WTC11 (cell line): ENCODE results near the gene FBN3. TPM values are rescaled to one million over a fixed set of nuclear protein-coding genes. Genes with fewer than 3 reads are reported as not detected.
A peak's percentile ranks its signal among the peaks of the same experiment; 100 is the strongest.
"Not testable (repeated sequence)": the region's sequence is repeated elsewhere in the genome, so short reads cannot be mapped to it uniquely, and the experiment has no call there.

Experiments
- ATAC-seq: fragments of 200-7000 bp; cut with Tn5 transposase; 2 replicates; pipeline ENCODE4 v1.10.0; 2021; ENCODE audit warnings: mild to moderate bottlenecking, moderate library complexity
- CTCF ChIA-PET: fragments of 300-600 bp; sonication (Branson Sonifier 250); formaldehyde crosslinking; loops from one replicate; lab custom pipeline; 2021; ENCODE audit warnings: antibody characterized with exemption; lab: Charles Lee
- POLR2A ChIA-PET: fragments of 350-600 bp; sonication (Branson Sonifier 250); formaldehyde crosslinking; loops from one replicate; lab custom pipeline; 2021; ENCODE audit warnings: antibody characterized with exemption; lab: Charles Lee
- DNase-seq: peaks from one replicate; pipeline ENCODE4 v3.0.0; 2021; ENCODE audit warnings: low spot score
- H3K27ac Mint-ChIP-seq: 2 replicates; pipeline ENCODE4 v1.8.0; 2021; ENCODE audit warnings: mixed read lengths
- H3K27me3 Mint-ChIP-seq: 2 replicates; pipeline ENCODE4 v1.8.0; 2021; ENCODE audit warnings: low read depth, mild to moderate bottlenecking, moderate library complexity, mixed read lengths
- H3K36me3 Mint-ChIP-seq: 2 replicates; pipeline ENCODE4 v1.8.0; 2021; ENCODE audit warnings: mixed read lengths
- H3K4me1 Mint-ChIP-seq: 2 replicates; pipeline ENCODE4 v1.8.0; 2022; ENCODE audit warnings: mixed read lengths
- H3K4me3 Mint-ChIP-seq: 2 replicates; pipeline ENCODE4 v1.8.0; 2021; ENCODE audit warnings: mild to moderate bottlenecking, moderate library complexity, mixed read lengths
- H3K9me3 Mint-ChIP-seq: 2 replicates; pipeline ENCODE4 v1.8.0; 2021; ENCODE audit warnings: mixed read lengths
- GABPB1 ChIP-seq: sonication (generic); formaldehyde crosslinking; IDR thresholded peaks from 2 replicates; pipeline ENCODE4 v1.8.1; 2023; ENCODE audit warnings: mild to moderate bottlenecking, missing genetic modification reagents
- GRHL2 ChIP-seq: fragments of 250-450 bp; sonication (Bioruptor Pico); IDR thresholded peaks from 2 replicates; pipeline ENCODE4 v1.8.0; 2022; ENCODE audit warnings: mild to moderate bottlenecking, moderate library complexity; ENCODE audit not compliant: insufficient replicate concordance, severe bottlenecking
- HMGA2 ChIP-seq: fragments of 250-450 bp; sonication (Bioruptor Pico); IDR thresholded peaks from 2 replicates; pipeline ENCODE4 v1.4.0; 2021; ENCODE audit warnings: mild to moderate bottlenecking, moderate library complexity
- KAT7 ChIP-seq: sonication (generic); formaldehyde crosslinking; IDR thresholded peaks from 2 replicates; pipeline ENCODE4 v1.8.1; 2023; ENCODE audit warnings: missing genetic modification reagents, mild to moderate bottlenecking, borderline replicate concordance
- NFE2L1 ChIP-seq: sonication (generic); formaldehyde crosslinking; IDR thresholded peaks from 2 replicates; pipeline ENCODE4 v1.8.1; 2023; ENCODE audit warnings: missing genetic modification reagents
- NR2C2 ChIP-seq: sonication (generic); formaldehyde crosslinking; IDR thresholded peaks from 2 replicates; pipeline ENCODE4 v1.8.0; 2022; ENCODE audit warnings: mild to moderate bottlenecking, missing genetic modification reagents
- OVOL2 ChIP-seq: fragments of 250-450 bp; sonication (Bioruptor Pico); IDR thresholded peaks from 2 replicates; pipeline ENCODE4 v1.9.0; 2021; ENCODE audit warnings: mild to moderate bottlenecking, borderline replicate concordance
- PRRX2 ChIP-seq: fragments of 250-450 bp; sonication (Bioruptor Pico); IDR thresholded peaks from 2 replicates; pipeline ENCODE4 v1.8.0; 2021; ENCODE audit warnings: mild to moderate bottlenecking
- RORB ChIP-seq: fragments of 250-450 bp; sonication (Bioruptor Pico); IDR thresholded peaks from 2 replicates; pipeline ENCODE4 v1.9.0; 2021; ENCODE audit warnings: mild to moderate bottlenecking
- SP1 ChIP-seq: sonication (generic); formaldehyde crosslinking; conservative IDR thresholded peaks from 2 replicates; pipeline ENCODE4 v1.8.1; 2022; ENCODE audit warnings: missing genetic modification reagents
- TEAD4 ChIP-seq: sonication (generic); formaldehyde crosslinking; IDR thresholded peaks from 2 replicates; pipeline ENCODE4 v1.8.0; 2022; ENCODE audit warnings: mild to moderate bottlenecking, missing genetic modification reagents
- ZNF317 ChIP-seq: sonication (generic); formaldehyde crosslinking; IDR thresholded peaks from 2 replicates; pipeline ENCODE4 v1.8.1; 2023; ENCODE audit warnings: low read depth, mild to moderate bottlenecking, moderate library complexity, missing genetic modification reagents, borderline replicate concordance
- ZNF423 ChIP-seq: fragments of 250-450 bp; sonication (Bioruptor Pico); IDR thresholded peaks from 2 replicates; pipeline ENCODE4 v2.1.2; 2022; ENCODE audit warnings: mild to moderate bottlenecking, moderate library complexity
- total RNA-seq: library from RNA; stranded (reverse); gene quantifications from 3 replicates; pipeline ENCODE4 v1.2.3, GENCODE V29; 2021
- TF ChIP-seq, protein P1 (sequence below): sonication (generic); formaldehyde crosslinking; IDR thresholded peaks from 2 replicates; pipeline ENCODE4 v1.8.1; 2022; ENCODE audit warnings: missing genetic modification reagents, borderline replicate concordance
- TF ChIP-seq, protein P2 (sequence below): sonication (generic); formaldehyde crosslinking; IDR thresholded peaks from 2 replicates; pipeline ENCODE4 v1.8.0; 2023; ENCODE audit warnings: mild to moderate bottlenecking, missing genetic modification reagents
- TF ChIP-seq, protein P3 (sequence below): sonication (generic); formaldehyde crosslinking; IDR thresholded peaks from 2 replicates; pipeline ENCODE4 v1.8.1; 2022; ENCODE audit warnings: low read depth, mild to moderate bottlenecking, moderate library complexity, missing genetic modification reagents, borderline replicate concordance
- TF ChIP-seq, protein P4 (sequence below): fragments of 250-450 bp; sonication (Bioruptor Pico); IDR thresholded peaks from 2 replicates; pipeline ENCODE4 v1.9.0; 2021; ENCODE audit warnings: mild to moderate bottlenecking
- TF ChIP-seq, protein P5 (sequence below): fragments of 250-450 bp; sonication (Bioruptor Pico); IDR thresholded peaks from 2 replicates; pipeline ENCODE4 v1.9.0; 2021; ENCODE audit warnings: mild to moderate bottlenecking

FBN3 gene
- total RNA-seq, 1 experiment from 2014 or later = 54.8 TPM

DNA sequence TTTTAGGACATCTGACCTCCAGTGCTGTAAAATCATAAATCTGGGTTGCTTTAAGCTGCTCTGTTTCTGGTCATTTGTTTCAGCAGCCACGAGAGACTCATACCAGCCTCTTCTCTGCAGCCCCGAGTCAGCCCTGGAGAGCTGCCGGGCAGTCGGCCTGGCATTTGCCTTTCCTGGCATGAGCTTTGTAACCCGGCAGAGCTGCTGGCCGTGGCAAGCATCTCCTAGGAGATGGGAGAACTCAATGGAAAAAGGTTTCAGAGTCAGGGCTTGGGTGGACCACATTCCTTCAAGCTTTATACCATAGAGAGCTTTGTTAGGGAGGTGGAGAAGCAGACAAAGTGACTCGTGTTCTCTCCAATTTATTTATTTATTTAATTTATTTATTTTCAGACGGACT, 118.4 kb downstream of the FBN3 start (continued):
- TF ChIP-seq PRRX2 = no peak
- TF ChIP-seq, protein P1, sequence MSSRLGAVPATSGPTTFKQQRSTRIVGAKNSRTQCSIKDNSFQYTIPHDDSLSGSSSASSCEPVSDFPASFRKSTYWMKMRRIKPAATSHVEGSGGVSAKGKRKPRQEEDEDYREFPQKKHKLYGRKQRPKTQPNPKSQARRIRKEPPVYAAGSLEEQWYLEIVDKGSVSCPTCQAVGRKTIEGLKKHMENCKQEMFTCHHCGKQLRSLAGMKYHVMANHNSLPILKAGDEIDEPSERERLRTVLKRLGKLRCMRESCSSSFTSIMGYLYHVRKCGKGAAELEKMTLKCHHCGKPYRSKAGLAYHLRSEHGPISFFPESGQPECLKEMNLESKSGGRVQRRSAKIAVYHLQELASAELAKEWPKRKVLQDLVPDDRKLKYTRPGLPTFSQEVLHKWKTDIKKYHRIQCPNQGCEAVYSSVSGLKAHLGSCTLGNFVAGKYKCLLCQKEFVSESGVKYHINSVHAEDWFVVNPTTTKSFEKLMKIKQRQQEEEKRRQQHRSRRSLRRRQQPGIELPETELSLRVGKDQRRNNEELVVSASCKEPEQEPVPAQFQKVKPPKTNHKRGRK (CRISPR knock-in tag) = no peak

DNA sequence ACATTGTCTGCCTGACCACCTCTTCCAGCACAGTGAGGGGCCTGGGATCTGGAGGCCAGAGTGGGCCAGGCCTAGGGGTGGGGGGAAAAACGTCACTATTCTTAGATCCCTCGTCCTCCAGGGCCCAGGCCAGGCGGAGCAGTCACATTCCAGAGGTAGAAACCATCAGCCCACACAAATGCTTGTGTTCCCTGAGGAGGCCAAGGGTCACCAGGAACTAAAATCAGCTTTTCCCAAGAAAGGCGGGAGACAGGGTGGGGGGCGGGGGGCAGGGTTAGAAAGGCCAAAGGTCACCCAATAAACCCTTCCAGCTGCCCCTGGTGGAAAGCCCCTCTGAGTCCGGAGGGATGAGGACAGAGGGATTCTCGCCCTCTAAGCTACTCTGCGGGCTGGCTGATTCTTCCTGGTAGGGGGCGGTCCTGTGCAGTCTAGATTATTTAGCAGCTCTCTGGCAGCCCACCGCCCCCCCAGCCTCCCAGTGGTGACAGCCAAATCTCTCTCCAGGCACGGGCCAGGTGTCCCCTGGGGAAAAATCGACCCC, 120.4 kb downstream of the FBN3 start:
- H3K4me3 Mint-ChIP-seq = no peak overlapping the region
- TF ChIP-seq NFE2L1 (CRISPR knock-in tag) (no peak), SP1 (CRISPR knock-in tag) (no peak), ZNF317 (no peak)

DNA sequence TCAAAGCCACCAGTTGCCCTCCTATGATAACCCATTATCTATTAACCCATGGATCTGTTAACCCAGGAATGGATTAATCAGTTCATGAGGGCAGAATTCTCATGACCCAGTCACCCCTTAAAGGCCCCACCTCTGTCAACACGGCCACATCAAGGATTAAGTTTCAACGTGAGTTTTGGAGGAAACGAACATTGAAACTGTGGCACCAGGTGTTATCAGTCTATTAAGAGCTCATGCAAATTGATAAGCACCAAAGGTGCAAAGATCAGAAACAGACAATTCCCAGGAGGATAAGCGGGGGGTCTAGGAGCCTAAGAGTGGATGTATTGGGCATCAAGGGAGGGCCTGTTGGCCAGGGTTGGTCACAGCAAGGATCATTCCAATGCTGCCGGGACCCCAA, 124.1 kb downstream of the FBN3 start:
- H3K4me1 Mint-ChIP-seq = peaks cover 9% of the 10 kb centered on the region
- DNase-seq = no peak
- no peaks in the 10 kb centered on the region for H3K9me3 Mint-ChIP-seq
- no peak overlapping the region for H3K27ac Mint-ChIP-seq
- ATAC-seq = no peak
- ChIA-PET POLR2A (no interaction called here), CTCF (interaction anchor here (1.6 kb wide), 1 partner anchor 23 kb away, joined by 6 read pairs; no protein-coding TSS in a partner anchor)
- no peaks in the 10 kb centered on the region for H3K36me3 Mint-ChIP-seq
- no peak for TF ChIP-seq KAT7 (CRISPR knock-in tag)
- no peaks in the 10 kb centered on the region for H3K27me3 Mint-ChIP-seq
- no peak overlapping the region for H3K4me3 Mint-ChIP-seq

More for the DNA sequence above, 120.4 kb downstream of the FBN3 start:
- peaks cover 17% of the 10 kb centered on the region for H3K4me1 Mint-ChIP-seq
- no peaks in the 10 kb centered on the region for H3K27me3 Mint-ChIP-seq
- POLR2A ChIA-PET = interaction anchor here (1.1 kb wide), 2 partner anchors 24 to 99 kb away, joined by 3 to 4 read pairs; partner anchors contain the start of gene ELAVL1
- no peak overlapping the region; the same call in 1 of the 2 replicates for H3K27ac Mint-ChIP-seq
- ATAC-seq (peak; percentile 69), DNase-seq (peak; percentile 63)
- H3K36me3 Mint-ChIP-seq = no peaks in the 10 kb centered on the region
- CTCF ChIA-PET = interaction anchor here (0.7 to 3.3 kb wide), 12 partner anchors 10 to 165 kb away, joined by 3 to 31 read pairs (median 4); partner anchors contain the start of gene TIMM44
- H3K9me3 Mint-ChIP-seq = no peaks in the 10 kb centered on the region

DNA sequence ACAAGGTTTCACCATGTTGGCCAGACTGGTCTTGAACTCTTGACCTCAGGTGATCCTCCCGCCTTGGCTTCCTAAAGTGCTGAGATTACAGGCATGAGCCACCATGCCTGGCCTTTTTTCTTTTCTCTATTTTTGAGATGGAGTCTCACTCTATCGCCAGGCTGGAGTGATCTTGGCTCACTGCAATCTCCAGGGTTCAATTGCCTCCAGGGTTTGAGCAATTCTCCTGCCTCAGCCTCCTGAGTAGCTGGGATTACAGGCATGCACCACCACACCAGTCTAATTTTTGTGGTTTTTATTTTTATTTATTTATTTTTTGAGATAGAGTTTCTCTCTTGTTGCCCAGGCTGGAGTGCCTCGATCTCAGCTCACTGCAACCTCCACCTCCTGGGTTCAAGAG, 125.1 kb downstream of the FBN3 start:
- POLR2A ChIA-PET, H3K9me3 Mint-ChIP-seq, H3K27ac Mint-ChIP-seq, H3K27me3 Mint-ChIP-seq, H3K4me3 Mint-ChIP-seq, H3K4me1 Mint-ChIP-seq, H3K36me3 Mint-ChIP-seq, DNase-seq, ATAC-seq: not testable (repeated sequence)
- CTCF ChIA-PET = interaction anchor here (1.2 kb wide), 1 partner anchor 53 kb away, joined by 3 read pairs; no protein-coding TSS in a partner anchor

DNA sequence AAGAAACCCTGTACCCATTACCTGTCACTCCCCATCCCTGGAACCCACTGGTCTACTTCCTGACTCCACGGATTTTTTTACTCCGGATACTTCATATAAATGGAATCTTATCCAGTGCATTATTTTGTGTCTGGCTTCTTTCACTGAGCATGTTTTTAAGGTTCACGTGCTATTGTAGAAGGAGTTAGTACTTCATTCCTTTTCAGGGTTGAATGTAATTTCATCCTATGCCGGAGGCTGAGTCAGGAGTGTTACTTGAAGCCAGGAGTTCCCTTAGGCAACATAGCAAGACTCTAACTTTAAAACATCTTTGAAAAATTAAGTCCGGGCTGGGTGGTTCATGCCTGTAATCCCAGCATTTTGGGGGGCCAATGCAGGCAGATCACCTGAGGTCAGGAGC, 126.0 kb downstream of the FBN3 start:
- H3K9me3 Mint-ChIP-seq = no peaks in the 10 kb centered on the region
- H3K27ac Mint-ChIP-seq = no peak overlapping the region
- no peak overlapping the region for H3K4me3 Mint-ChIP-seq
- no peaks in the 10 kb centered on the region for H3K36me3 Mint-ChIP-seq
- ChIA-PET CTCF (interaction anchor here (1.2 kb wide), 1 partner anchor 52 kb away, joined by 3 read pairs; no protein-coding TSS in a partner anchor), POLR2A (no interaction called here)
- H3K27me3 Mint-ChIP-seq = no peaks in the 10 kb centered on the region
- DNase-seq = no peak
- H3K4me1 Mint-ChIP-seq = no peaks in the 10 kb centered on the region
- no peak for ATAC-seq
- TF ChIP-seq, protein P2, sequence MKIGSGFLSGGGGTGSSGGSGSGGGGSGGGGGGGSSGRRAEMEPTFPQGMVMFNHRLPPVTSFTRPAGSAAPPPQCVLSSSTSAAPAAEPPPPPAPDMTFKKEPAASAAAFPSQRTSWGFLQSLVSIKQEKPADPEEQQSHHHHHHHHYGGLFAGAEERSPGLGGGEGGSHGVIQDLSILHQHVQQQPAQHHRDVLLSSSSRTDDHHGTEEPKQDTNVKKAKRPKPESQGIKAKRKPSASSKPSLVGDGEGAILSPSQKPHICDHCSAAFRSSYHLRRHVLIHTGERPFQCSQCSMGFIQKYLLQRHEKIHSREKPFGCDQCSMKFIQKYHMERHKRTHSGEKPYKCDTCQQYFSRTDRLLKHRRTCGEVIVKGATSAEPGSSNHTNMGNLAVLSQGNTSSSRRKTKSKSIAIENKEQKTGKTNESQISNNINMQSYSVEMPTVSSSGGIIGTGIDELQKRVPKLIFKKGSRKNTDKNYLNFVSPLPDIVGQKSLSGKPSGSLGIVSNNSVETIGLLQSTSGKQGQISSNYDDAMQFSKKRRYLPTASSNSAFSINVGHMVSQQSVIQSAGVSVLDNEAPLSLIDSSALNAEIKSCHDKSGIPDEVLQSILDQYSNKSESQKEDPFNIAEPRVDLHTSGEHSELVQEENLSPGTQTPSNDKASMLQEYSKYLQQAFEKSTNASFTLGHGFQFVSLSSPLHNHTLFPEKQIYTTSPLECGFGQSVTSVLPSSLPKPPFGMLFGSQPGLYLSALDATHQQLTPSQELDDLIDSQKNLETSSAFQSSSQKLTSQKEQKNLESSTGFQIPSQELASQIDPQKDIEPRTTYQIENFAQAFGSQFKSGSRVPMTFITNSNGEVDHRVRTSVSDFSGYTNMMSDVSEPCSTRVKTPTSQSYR (CRISPR knock-in tag) = no peak
- TF ChIP-seq TEAD4 (no peak), GRHL2 (CRISPR knock-in tag) (no peak), RORB (CRISPR knock-in tag) (no peak), HMGA2 (CRISPR knock-in tag) (no peak), OVOL2 (no peak), GABPB1 (no peak), ZNF423 (no peak), NR2C2 (CRISPR knock-in tag) (no peak)
- TF ChIP-seq, protein P3, sequence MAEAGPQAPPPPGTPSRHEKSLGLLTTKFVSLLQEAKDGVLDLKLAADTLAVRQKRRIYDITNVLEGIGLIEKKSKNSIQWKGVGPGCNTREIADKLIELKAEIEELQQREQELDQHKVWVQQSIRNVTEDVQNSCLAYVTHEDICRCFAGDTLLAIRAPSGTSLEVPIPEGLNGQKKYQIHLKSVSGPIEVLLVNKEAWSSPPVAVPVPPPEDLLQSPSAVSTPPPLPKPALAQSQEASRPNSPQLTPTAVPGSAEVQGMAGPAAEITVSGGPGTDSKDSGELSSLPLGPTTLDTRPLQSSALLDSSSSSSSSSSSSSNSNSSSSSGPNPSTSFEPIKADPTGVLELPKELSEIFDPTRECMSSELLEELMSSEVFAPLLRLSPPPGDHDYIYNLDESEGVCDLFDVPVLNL (CRISPR knock-in tag) = no peak
- TF ChIP-seq, protein P4, sequence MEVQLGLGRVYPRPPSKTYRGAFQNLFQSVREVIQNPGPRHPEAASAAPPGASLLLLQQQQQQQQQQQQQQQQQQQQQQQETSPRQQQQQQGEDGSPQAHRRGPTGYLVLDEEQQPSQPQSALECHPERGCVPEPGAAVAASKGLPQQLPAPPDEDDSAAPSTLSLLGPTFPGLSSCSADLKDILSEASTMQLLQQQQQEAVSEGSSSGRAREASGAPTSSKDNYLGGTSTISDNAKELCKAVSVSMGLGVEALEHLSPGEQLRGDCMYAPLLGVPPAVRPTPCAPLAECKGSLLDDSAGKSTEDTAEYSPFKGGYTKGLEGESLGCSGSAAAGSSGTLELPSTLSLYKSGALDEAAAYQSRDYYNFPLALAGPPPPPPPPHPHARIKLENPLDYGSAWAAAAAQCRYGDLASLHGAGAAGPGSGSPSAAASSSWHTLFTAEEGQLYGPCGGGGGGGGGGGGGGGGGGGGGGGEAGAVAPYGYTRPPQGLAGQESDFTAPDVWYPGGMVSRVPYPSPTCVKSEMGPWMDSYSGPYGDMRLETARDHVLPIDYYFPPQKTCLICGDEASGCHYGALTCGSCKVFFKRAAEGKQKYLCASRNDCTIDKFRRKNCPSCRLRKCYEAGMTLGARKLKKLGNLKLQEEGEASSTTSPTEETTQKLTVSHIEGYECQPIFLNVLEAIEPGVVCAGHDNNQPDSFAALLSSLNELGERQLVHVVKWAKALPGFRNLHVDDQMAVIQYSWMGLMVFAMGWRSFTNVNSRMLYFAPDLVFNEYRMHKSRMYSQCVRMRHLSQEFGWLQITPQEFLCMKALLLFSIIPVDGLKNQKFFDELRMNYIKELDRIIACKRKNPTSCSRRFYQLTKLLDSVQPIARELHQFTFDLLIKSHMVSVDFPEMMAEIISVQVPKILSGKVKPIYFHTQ (CRISPR knock-in tag) = no peak
- TF ChIP-seq, protein P5, sequence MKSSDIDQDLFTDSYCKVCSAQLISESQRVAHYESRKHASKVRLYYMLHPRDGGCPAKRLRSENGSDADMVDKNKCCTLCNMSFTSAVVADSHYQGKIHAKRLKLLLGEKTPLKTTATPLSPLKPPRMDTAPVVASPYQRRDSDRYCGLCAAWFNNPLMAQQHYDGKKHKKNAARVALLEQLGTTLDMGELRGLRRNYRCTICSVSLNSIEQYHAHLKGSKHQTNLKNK (CRISPR knock-in tag) = no peak
